GM13976 (cell line): Measurements from ENCODE around the gene CEP43.

Experiments used
- DNase-seq: peaks from one replicate; pipeline ENCODE4 v3.0.0; 2012; ENCODE audit warnings: low spot score
- in situ Hi-C: fragments of 300-500 bp; cut with MboI; formaldehyde crosslinking; loops from one replicate; pipeline ENCODE4 v1.12.0; 2022; ENCODE audit warnings: low sequenced_read_pairs, mixed read lengths, inconsistent platforms; ENCODE audit not compliant: unreplicated experiment
- TF ChIP-seq, protein P1 (sequence below): IDR thresholded peaks from 2 replicates; pipeline ENCODE4 v1.5.1; 2012; ENCODE audit warnings: borderline replicate concordance, mild to moderate bottlenecking; ENCODE audit not compliant: insufficient read depth; ENCODE audit errors: extremely low read depth, missing control alignments, control extremely low read depth

Gene CEP43

GRCh38 chr6:166980738-166981137 is 18.5 kb upstream of the CEP43 start:
- in situ Hi-C loops: loop anchor here (10.0 kb wide), 1 partner anchor 206 kb away; no protein-coding TSS in a partner anchor
- TF ChIP-seq, protein P1, sequence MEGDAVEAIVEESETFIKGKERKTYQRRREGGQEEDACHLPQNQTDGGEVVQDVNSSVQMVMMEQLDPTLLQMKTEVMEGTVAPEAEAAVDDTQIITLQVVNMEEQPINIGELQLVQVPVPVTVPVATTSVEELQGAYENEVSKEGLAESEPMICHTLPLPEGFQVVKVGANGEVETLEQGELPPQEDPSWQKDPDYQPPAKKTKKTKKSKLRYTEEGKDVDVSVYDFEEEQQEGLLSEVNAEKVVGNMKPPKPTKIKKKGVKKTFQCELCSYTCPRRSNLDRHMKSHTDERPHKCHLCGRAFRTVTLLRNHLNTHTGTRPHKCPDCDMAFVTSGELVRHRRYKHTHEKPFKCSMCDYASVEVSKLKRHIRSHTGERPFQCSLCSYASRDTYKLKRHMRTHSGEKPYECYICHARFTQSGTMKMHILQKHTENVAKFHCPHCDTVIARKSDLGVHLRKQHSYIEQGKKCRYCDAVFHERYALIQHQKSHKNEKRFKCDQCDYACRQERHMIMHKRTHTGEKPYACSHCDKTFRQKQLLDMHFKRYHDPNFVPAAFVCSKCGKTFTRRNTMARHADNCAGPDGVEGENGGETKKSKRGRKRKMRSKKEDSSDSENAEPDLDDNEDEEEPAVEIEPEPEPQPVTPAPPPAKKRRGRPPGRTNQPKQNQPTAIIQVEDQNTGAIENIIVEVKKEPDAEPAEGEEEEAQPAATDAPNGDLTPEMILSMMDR: no peak
- DNase-seq: no peak

- in situ Hi-C loops: loop anchor here (10.0 kb wide), 1 partner anchor 213 kb away; no protein-coding TSS in a partner anchor
- TF ChIP-seq, protein P1: no peak
- DNase-seq: no peak
Observed at GRCh38 chr6:166987448-166987847, 11.7 kb upstream of the CEP43 start.

DNA sequence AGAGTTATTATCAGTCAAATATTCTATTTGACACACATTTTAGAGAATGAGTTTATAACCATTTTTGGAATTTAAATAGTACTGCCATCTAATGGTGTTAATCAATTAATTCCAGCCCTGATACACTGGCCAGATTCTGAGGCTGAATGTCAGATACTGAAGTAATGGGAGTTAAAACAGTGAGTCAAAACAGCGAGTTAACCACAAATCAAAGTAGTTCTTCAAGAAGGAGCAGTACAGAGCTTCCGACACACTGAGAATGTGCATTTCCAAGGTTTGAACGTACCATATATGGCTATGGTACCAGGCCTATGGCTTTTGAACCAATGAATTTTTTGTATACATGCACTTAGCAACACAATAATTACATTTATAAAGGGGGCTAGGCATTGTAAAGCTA is 11.3 kb upstream of the CEP43 start:
- TF ChIP-seq, protein P1: no peak
- no peak for DNase-seq
- in situ Hi-C loops: loop anchor here (10.0 kb wide), 1 partner anchor 213 kb away; no protein-coding TSS in a partner anchor

- in situ Hi-C loops: loop anchor here (10.0 kb wide), 1 partner anchor 214 kb away; no protein-coding TSS in a partner anchor
- TF ChIP-seq, protein P1: no peak
- no peak for DNase-seq
Observed at GRCh38 chr6:166988674-166989201, 10.5 kb upstream of the CEP43 start.

GRCh38 chr6:166989427-166990032 is 9.7 kb upstream of the CEP43 start:
- DNase-seq: no peak
- TF ChIP-seq, protein P1: peak; percentile 67
- in situ Hi-C loops: loop anchor here (10.0 kb wide), 1 partner anchor 215 kb away; no protein-coding TSS in a partner anchor

DNA sequence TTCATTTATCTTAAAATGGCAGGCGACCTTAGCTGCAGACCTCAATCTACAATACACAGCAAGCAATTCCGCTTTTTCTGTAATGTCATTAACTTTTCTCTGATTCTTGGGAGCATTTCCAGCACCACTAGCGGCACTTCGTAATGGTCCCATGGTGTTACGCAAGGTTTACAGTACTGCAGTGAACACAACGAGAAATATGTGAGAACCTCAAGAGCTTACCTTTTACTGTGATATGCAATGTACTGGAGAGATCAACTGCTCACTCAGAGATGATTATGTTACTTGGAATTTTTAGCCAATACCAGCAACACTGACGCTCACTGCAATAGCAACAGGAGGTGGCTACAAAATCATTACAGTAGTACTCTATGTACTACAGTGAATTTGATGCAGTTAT is 2.8 kb upstream of the CEP43 start:
- in situ Hi-C loops: no loop called here
- no peak for DNase-seq
- TF ChIP-seq, protein P1: no peak
